Measurements from ENCODE around the gene LCP2. TPM values are rescaled to one million over a fixed set of nuclear protein-coding genes. Genes with fewer than 3 reads are reported as not detected.

LCP2 gene
- total and polyA plus RNA-seq, 2 of the 8 experiments (the other 6 are each of a cell fraction or from before 2014, with no cell fraction given) = 0.26 to 0.33 TPM

- no peak for TF ChIP-seq CHD7 (IDR thresholded peaks at IDR 0.05; ENCODE audit: insufficient replicate concordance, low read length)
- no peak for TF ChIP-seq SUZ12 (IDR thresholded peaks at IDR 0.05; ENCODE audit: low read length)
- no peak for TF ChIP-seq FOSL1 (IDR thresholded peaks at IDR 0.05; ENCODE audit: insufficient read depth, low read depth, low read length)
- TF ChIP-seq RFX5 (IDR thresholded peaks at IDR 0.05; ENCODE audit: borderline replicate concordance, low read depth, low read length) = no peak
- TF ChIP-seq JUN (IDR thresholded peaks at IDR 0.05; ENCODE audit: low read depth, low read length) = no peak
- TF ChIP-seq SIN3A (conservative IDR thresholded peaks at IDR 0.05 in 1 of 2, IDR thresholded peaks at IDR 0.05 in 1 of 2; ENCODE audit: low read depth in 1 of 2, low read length in 2 of 2) = no peak
- no peak for TF ChIP-seq SIRT6 (IDR thresholded peaks at IDR 0.05; ENCODE audit: low read length)
- no peak for TF ChIP-seq YY1 (IDR thresholded peaks at IDR 0.05; ENCODE audit: low read depth, low read length)
- TF ChIP-seq TEAD4 (IDR thresholded peaks at IDR 0.05; ENCODE audit: low read depth, low read length) = no peak
Measured at GRCh38 chr5:170289121-170289520, 8.5 kb downstream of the LCP2 start (continued).

All from H1 (cell line).